K562 (cell line): ENCODE results near the gene PRDM16. TPM values are rescaled to one million over a fixed set of nuclear protein-coding genes. Genes with fewer than 3 reads are reported as not detected.

Experiments
- ATAC-seq: fragments of 200-7000 bp; cut with Tn5 transposase; 3 replicates; pipeline ENCODE4 v1.9.1; 2020; ENCODE audit warnings: moderate library complexity
- BruUV-seq: library from RNA; stranded (reverse); fragments of 400-500 nt; replicated peaks from 2 replicates; lab custom pipeline; 2021; lab: Mats Ljungman, UMichigan
- CTCF ChIA-PET: fragments of 300-600 bp; formaldehyde crosslinking; extraction: SDS; loops from one replicate; lab custom pipeline; 2021; ENCODE audit warnings: low intra/inter-chr PET ratio; lab: Yijun Ruan, JAX
- POLR2A ChIA-PET: fragments of 300-600, 350-650 bp; sonication (Branson Sonifier 250); formaldehyde crosslinking; extraction: SDS; loops from one replicate; lab custom pipeline; 2021; ENCODE audit warnings: antibody characterized with exemption, inconsistent platforms; lab: Yijun Ruan, JAX
- DNase-seq, 4 experiments: peaks; one replicate each; pipeline versions ENCODE4 v3.0.0 to v3.0.0-alpha.2; 2011 to 2018; ENCODE audit warnings: low spot score in 3 of 4, mixed read lengths in 3 of 4; ENCODE audit errors: extremely low read depth in 1 of 4
- FAIRE-seq: peaks from 2 replicates; lab custom pipeline; 2011; peaks lifted over from hg19 to GRCh38; lab: Jason Lieb, UNC
- H2AFZ ChIP-seq: 2 replicates; pipeline ENCODE4 v1.6.0; 2011; ENCODE audit warnings: low read depth, low read length, control low read depth, inconsistent platforms
- H3K27ac ChIP-seq: fragments of 200-600 bp; 3 replicates; pipeline ENCODE4 v1.8.0; 2011; ENCODE audit warnings: low read depth, mild to moderate bottlenecking, control low read depth, inconsistent platforms, low read length, moderate library complexity, mixed read lengths; ENCODE audit errors: extremely low read depth
- H3K27me3 ChIP-seq, 2 experiments: fragments of 300-600 bp in 1 of 2; 2 replicates in 1 of 2; 3 replicates in 1 of 2; pipeline versions ENCODE4 v1.6.0 to v1.8.0; 2011; ENCODE audit warnings: inconsistent platforms in 2 of 2, low read length in 2 of 2, mild to moderate bottlenecking in 1 of 2, mixed read lengths in 1 of 2, moderate library complexity in 1 of 2; ENCODE audit not compliant: control insufficient read depth in 2 of 2, insufficient read depth in 2 of 2
- H3K36me3 ChIP-seq: fragments of 300-600 bp; 3 replicates; pipeline ENCODE4 v1.8.0; 2011; ENCODE audit warnings: mild to moderate bottlenecking, low read length, inconsistent platforms; ENCODE audit not compliant: control insufficient read depth, insufficient read depth
- H3K4me1 ChIP-seq, 2 experiments: fragments of 200-600 bp in 1 of 2; replicated peaks in 1 of 2; 2 replicates in 1 of 2; 3 replicates in 1 of 2; pipeline versions ENCODE4 v1.5.1 to v1.8.0; 2011; ENCODE audit warnings: inconsistent platforms in 2 of 2, low read length in 2 of 2, mild to moderate bottlenecking in 1 of 2, mixed read lengths in 1 of 2, moderate library complexity in 1 of 2; ENCODE audit not compliant: control insufficient read depth in 2 of 2, insufficient read depth in 2 of 2
- H3K4me2 ChIP-seq: 2 replicates; pipeline ENCODE4 v1.6.1; 2011; ENCODE audit warnings: low read length, control low read depth, inconsistent platforms, mixed read lengths; ENCODE audit not compliant: insufficient read depth
- H3K4me3 ChIP-seq: fragments of 200-600 bp; sonication (generic), shearing (Covaris generic); 2 replicates; pipeline ENCODE4 v1.5.1; 2016; ENCODE audit warnings: control low read depth, inconsistent platforms
- H3K79me2 ChIP-seq: fragments of 200-600 bp; 3 replicates; pipeline ENCODE4 v1.8.0; 2011; ENCODE audit warnings: low read length, inconsistent platforms; ENCODE audit not compliant: control insufficient read depth, insufficient read depth
- H3K9ac ChIP-seq, 2 experiments: 2 replicates each; pipeline versions ENCODE4 v1.6.0 to v1.6.1; 2011; ENCODE audit warnings: low read depth in 2 of 2, low read length in 2 of 2, control low read depth in 1 of 2, inconsistent platforms in 1 of 2, mild to moderate bottlenecking in 1 of 2, mixed read lengths in 1 of 2; ENCODE audit not compliant: insufficient read depth in 1 of 2
- H3K9me1 ChIP-seq: one replicate; pipeline ENCODE4 v1.6.0; 2011; ENCODE audit warnings: inconsistent platforms, mild to moderate bottlenecking, low read length, moderate library complexity; ENCODE audit not compliant: control insufficient read depth, insufficient read depth
- H3K9me3 ChIP-seq: replicated peaks from 2 replicates; pipeline ENCODE4 v1.5.1; 2011; ENCODE audit warnings: low read depth, low read length, inconsistent platforms; ENCODE audit not compliant: control insufficient read depth, insufficient read depth
- H4K20me1 ChIP-seq: replicated peaks from 2 replicates; pipeline ENCODE4 v1.6.1; 2011; ENCODE audit warnings: low read length, inconsistent platforms, mixed read lengths; ENCODE audit not compliant: control insufficient read depth, insufficient read depth
- CEBPB ChIP-seq: fragments of 450-650 bp; IDR thresholded peaks from 2 replicates; pipeline ENCODE4 v1.6.1; 2016; ENCODE audit warnings: missing genetic modification characterization, missing compliant biosample characterization
- ETV6 ChIP-seq, 3 experiments: fragments of 150-350 bp in 1 of 3; sonication (generic) in 1 of 3; formaldehyde crosslinking in 1 of 3; IDR thresholded peaks; 2 replicates each; pipeline versions ENCODE4 v1.6.1 to v1.8.0; 2014 to 2022; ENCODE audit warnings: borderline replicate concordance in 2 of 3, low read depth in 2 of 3, antibody characterized with exemption in 1 of 3, low read length in 1 of 3, mild to moderate bottlenecking in 1 of 3, missing genetic modification reagents in 1 of 3
- FOXP1 ChIP-seq: sonication (generic); formaldehyde crosslinking; IDR thresholded peaks from 2 replicates; pipeline ENCODE4 v1.8.0; 2022; ENCODE audit warnings: mild to moderate bottlenecking, missing genetic modification reagents
- HDGF ChIP-seq: fragments of 450-650 bp; IDR thresholded peaks from 2 replicates; pipeline ENCODE4 v1.6.1; 2016
- HOXB6 ChIP-seq: fragments of 250-450 bp; sonication (Bioruptor Pico); IDR thresholded peaks from 2 replicates; pipeline ENCODE4 v1.5.1; 2022; ENCODE audit warnings: mild to moderate bottlenecking, borderline replicate concordance
- RBM39 ChIP-seq: fragments of 200-400 bp; formaldehyde crosslinking; optimal IDR thresholded peaks from 2 replicates; pipeline ENCODE3; 2018; ENCODE audit warnings: low read depth, low read length
- SMC3 ChIP-seq: conservative IDR thresholded peaks from 2 replicates; pipeline ENCODE4 v1.6.1; 2011; ENCODE audit warnings: low read depth, low read length, improper control_type of control experiment; ENCODE audit not compliant: insufficient read depth
- SPI1 ChIP-seq: IDR thresholded peaks from 2 replicates; pipeline ENCODE4 v1.6.1; 2011; ENCODE audit warnings: low read depth, low read length, control low read depth, borderline replicate concordance
- STAG1 ChIP-seq: sonication (generic); formaldehyde crosslinking; IDR thresholded peaks from 2 replicates; pipeline ENCODE4 v1.5.0; 2020; ENCODE audit warnings: missing genetic modification reagents, borderline replicate concordance
- TARDBP ChIP-seq: fragments of 450-650 bp; IDR thresholded peaks from 2 replicates; pipeline ENCODE4 v1.6.1; 2016
- TCF3 ChIP-seq: sonication (generic); formaldehyde crosslinking; IDR thresholded peaks from 2 replicates; pipeline ENCODE4 v1.4.0; 2020; ENCODE audit warnings: mild to moderate bottlenecking, missing genetic modification reagents
- ZNF3 ChIP-seq: fragments of 250-450 bp; sonication (Bioruptor Pico); IDR thresholded peaks from 2 replicates; pipeline ENCODE4 v1.5.0; 2021; ENCODE audit warnings: mild to moderate bottlenecking, moderate library complexity
- ZNF551 ChIP-seq: fragments of 250-450 bp; sonication (Bioruptor Pico); IDR thresholded peaks from 2 replicates; pipeline ENCODE4 v1.5.0; 2021; ENCODE audit warnings: mild to moderate bottlenecking, moderate library complexity
- ZNF79 ChIP-seq: fragments of 250-450 bp; sonication (Bioruptor Pico); IDR thresholded peaks from 2 replicates; pipeline ENCODE4 v1.4.0; 2020; ENCODE audit warnings: low read depth, mild to moderate bottlenecking, moderate library complexity
- WGBS: fragments of 100-300 bp; shearing (Covaris generic); methylation state at CpG from one replicate; pipeline ENCODE4 v1.1.6; 2016; ENCODE audit warnings: low coverage, mixed read lengths; ENCODE audit not compliant: insufficient coverage; ENCODE audit errors: missing lambda C conversion rate; 5-methylcytosine and 5-hydroxymethylcytosine counted together
- in situ Hi-C: fragments of 300-500 bp; cut with MboI; formaldehyde crosslinking; loops from 4 replicates; pipeline ENCODE4 v1.15.0; 2018; ENCODE audit warnings: inconsistent platforms, mixed read lengths
- intact Hi-C: fragments of 100-400 bp; cut with micrococcal nuclease; formaldehyde crosslinking; loops from 2 replicates; pipeline ENCODE4 v1.14.2; 2022
- polyA plus RNA-seq, 8 experiments: library from polyadenylated mRNA; depleted of rRNA in 4 of 8; stranded (reverse) in 5 of 8; unstranded in 3 of 8; fragments of >200 nt; fragmentation: Nextera tagmentation in 2 of 8; fragmentation: Illumina TruSeq in 1 of 8; extraction: Ambion mirVana in 2 of 8; extraction: Trizol in 1 of 8; gene quantifications; 2 replicates each; pipeline versions ENCODE4 v1.2.1 to v1.2.3, GENCODE V29; 2011 to 2014; ENCODE audit warnings: inconsistent platforms in 1 of 8, missing spikeins in 1 of 8
- total RNA-seq, 7 experiments: library from RNA; depleted of rRNA in 6 of 7; stranded (reverse); fragments of >200 nt in 6 of 7; fragmentation: Illumina TruSeq in 2 of 7; extraction: Trizol in 2 of 7; gene quantifications; 2 replicates each; pipeline versions ENCODE4 v1.2.1 to v1.2.3, GENCODE V29; 2011 to 2021; ENCODE audit warnings: low replicate concordance in 1 of 7
- TF ChIP-seq, protein P1 (sequence below): fragments of 250-450 bp; sonication (Bioruptor Pico); IDR thresholded peaks from 2 replicates; pipeline ENCODE4 v1.8.0; 2022; ENCODE audit warnings: moderate library complexity, mild to moderate bottlenecking, inconsistent platforms
- TF ChIP-seq, protein P2 (sequence below): fragments of 450-650 bp; IDR thresholded peaks from 2 replicates; pipeline ENCODE4 v1.6.1; 2016
- TF ChIP-seq, protein P3 (sequence below): sonication (generic); formaldehyde crosslinking; IDR thresholded peaks from 2 replicates; pipeline ENCODE4 v1.4.0; 2020; ENCODE audit warnings: mild to moderate bottlenecking, missing genetic modification reagents
- TF ChIP-seq, protein P4 (sequence below): fragments of 250-450 bp; sonication (Bioruptor Pico); IDR thresholded peaks from 2 replicates; pipeline ENCODE4 v1.6.1; 2021; ENCODE audit warnings: mild to moderate bottlenecking

Gene PRDM16
- total and polyA plus RNA-seq, 9 of the 15 experiments (the other 6 are each of a cell fraction or from before 2014, with no cell fraction given), result 0.10 to 0.27 TPM; not detected in 7

DNA sequence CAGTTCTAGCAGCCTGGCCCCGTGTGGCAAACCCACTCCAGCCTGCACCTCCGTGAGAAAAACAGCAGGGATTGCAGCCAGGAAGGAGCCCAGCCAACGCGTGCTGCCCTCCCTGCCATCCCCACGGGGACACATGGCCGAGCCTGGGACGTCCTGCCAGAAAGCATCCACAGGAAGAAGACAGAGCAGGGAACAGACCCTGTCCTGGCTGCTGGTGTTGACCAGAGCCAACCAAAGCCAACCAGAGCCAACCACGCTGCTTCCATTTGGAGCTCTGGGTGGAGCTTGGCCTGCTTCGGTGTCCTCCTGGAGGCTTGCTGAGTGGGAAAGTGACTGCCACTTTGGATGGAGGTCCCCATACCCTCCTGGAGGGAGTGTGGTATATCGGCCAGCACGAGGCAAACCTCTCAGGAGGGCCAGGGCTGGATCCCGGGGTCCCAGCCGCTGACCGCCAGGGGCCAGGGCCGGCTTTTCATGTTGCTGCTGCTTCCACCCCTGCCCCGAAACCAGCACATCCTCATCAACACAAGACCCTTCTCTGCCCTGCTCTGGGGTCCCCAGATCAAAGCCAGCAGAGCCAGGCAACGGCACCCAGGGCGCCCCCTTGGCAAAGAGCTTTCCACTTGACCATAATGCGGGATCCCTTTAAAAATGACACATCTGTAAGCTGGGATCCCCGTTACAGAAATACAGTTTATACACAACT is 304.9 kb downstream of the PRDM16 start:
- CTCF ChIA-PET, result no interaction called here
- no peaks in the 10 kb centered on the region for H3K79me2 ChIP-seq
- no peak for DNase-seq
- H3K9me3 ChIP-seq, result no peaks in the 10 kb centered on the region
- no peak overlapping the region for H3K9ac ChIP-seq
- no peaks in the 10 kb centered on the region for H3K36me3 ChIP-seq
- peaks cover 13 to 38% of the 10 kb centered on the region in 2 experiments; a peak in 3 of 5 replicates for H3K27me3 ChIP-seq
- WGBS, result under 1% methylated on average over 20 of the region's 20 CpGs
- no peak for FAIRE-seq
- H3K9me1 ChIP-seq, result no peaks in the 10 kb centered on the region
- intact Hi-C loops, result no loop called here
- H4K20me1 ChIP-seq, result peaks cover 10% of the 10 kb centered on the region; the same call in 1 of the 2 replicates
- H3K4me2 ChIP-seq, result no peak overlapping the region
- BruUV-seq, result no TSS peak
- ATAC-seq, result no peak
- no peak overlapping the region for H3K4me3 ChIP-seq
- H3K27ac ChIP-seq, result no peak overlapping the region
- POLR2A ChIA-PET, result no interaction called here
- H3K4me1 ChIP-seq, result no peaks in the 10 kb centered on the region
- no peak overlapping the region for H2AFZ ChIP-seq
- in situ Hi-C loops, result no loop called here
- TF ChIP-seq HDGF (no peak), HOXB6 (CRISPR knock-in tag) (no peak), ZNF79 (CRISPR knock-in tag) (no peak), FOXP1 (no peak), ZNF3 (CRISPR knock-in tag) (no peak), ZNF551 (CRISPR knock-in tag) (no peak), TARDBP (no peak), ETV6 (IDR thresholded peaks at IDR 0.05; ENCODE audit: borderline replicate concordance in 1 of 2, low read depth in 2 of 2, low read length in 1 of 2) (no peak), ETV6 (CRISPR knock-in tag; IDR thresholded peaks at IDR 0.05; ENCODE audit: borderline replicate concordance) (no peak), SMC3 (no peak), RBM39 (no peak), SPI1 (no peak), TCF3 (CRISPR knock-in tag) (no peak), CEBPB (no peak), STAG1 (CRISPR knock-in tag) (no peak)
- TF ChIP-seq, protein P1, sequence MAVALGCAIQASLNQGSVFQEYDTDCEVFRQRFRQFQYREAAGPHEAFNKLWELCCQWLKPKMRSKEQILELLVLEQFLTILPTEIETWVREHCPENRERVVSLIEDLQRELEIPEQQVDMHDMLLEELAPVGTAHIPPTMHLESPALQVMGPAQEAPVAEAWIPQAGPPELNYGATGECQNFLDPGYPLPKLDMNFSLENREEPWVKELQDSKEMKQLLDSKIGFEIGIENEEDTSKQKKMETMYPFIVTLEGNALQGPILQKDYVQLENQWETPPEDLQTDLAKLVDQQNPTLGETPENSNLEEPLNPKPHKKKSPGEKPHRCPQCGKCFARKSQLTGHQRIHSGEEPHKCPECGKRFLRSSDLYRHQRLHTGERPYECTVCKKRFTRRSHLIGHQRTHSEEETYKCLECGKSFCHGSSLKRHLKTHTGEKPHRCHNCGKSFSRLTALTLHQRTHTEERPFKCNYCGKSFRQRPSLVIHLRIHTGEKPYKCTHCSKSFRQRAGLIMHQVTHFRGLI (CRISPR knock-in tag), result no peak
- TF ChIP-seq, protein P2, sequence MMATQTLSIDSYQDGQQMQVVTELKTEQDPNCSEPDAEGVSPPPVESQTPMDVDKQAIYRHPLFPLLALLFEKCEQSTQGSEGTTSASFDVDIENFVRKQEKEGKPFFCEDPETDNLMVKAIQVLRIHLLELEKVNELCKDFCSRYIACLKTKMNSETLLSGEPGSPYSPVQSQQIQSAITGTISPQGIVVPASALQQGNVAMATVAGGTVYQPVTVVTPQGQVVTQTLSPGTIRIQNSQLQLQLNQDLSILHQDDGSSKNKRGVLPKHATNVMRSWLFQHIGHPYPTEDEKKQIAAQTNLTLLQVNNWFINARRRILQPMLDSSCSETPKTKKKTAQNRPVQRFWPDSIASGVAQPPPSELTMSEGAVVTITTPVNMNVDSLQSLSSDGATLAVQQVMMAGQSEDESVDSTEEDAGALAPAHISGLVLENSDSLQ, result no peak
- TF ChIP-seq, protein P3, sequence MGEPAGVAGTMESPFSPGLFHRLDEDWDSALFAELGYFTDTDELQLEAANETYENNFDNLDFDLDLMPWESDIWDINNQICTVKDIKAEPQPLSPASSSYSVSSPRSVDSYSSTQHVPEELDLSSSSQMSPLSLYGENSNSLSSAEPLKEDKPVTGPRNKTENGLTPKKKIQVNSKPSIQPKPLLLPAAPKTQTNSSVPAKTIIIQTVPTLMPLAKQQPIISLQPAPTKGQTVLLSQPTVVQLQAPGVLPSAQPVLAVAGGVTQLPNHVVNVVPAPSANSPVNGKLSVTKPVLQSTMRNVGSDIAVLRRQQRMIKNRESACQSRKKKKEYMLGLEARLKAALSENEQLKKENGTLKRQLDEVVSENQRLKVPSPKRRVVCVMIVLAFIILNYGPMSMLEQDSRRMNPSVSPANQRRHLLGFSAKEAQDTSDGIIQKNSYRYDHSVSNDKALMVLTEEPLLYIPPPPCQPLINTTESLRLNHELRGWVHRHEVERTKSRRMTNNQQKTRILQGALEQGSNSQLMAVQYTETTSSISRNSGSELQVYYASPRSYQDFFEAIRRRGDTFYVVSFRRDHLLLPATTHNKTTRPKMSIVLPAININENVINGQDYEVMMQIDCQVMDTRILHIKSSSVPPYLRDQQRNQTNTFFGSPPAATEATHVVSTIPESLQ (CRISPR knock-in tag), result no peak
- TF ChIP-seq, protein P4, sequence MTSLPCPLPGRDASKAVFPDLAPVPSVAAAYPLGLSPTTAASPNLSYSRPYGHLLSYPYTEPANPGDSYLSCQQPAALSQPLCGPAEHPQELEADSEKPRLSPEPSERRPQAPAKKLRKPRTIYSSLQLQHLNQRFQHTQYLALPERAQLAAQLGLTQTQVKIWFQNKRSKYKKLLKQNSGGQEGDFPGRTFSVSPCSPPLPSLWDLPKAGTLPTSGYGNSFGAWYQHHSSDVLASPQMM (CRISPR knock-in tag), result no peak
